ENCODE data around the gene PGF.
"Not testable (repeated sequence)": the region's sequence is repeated elsewhere in the genome, so short reads cannot be mapped to it uniquely, and the experiment has no call there.

The PGF gene

GRCh38 chr14:74955229-74956026 lies at the start of gene PGF:
Gene PGF, minus strand, starts transcription at chr14:74955597. Its CDS starts 355 bp downstream, at chr14:74955242.
- DNase-seq: peak; percentile 68

DNA sequence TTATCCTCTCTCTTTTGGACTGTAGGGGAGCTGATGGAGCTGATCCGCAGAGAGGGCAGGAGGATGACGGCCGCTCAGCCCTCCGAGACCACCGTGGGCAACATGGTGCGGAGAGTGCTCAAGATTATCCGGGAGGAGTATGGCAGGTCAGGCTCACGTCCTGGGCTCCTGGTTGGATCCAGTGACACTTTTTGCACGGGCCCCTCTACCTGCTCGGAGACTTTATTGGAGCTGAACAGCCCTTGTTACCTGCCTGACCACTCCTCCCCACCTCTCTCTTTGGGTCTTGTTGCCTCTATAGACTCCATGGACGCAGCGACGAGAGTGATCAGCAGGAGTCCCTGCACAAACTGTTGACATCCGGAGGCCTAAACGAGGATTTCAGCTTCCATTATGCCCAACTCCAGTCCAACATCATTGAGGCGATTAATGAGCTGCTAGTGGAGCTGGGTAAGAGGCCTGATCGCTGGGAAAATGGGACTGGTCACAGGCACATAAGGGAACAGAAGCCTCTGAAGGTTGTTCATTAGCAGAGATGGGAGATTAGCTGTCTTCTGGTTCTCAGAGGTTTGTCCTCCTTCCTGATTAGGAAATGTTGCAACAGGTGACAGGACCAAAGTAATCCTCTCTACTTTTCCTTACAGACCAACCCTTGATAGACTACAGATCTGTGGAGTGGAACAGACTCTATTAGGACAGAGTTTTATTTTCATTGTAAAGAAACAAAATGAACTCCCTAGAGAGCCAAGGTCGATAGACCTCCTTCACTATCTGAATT lies 48.0 kb upstream of the PGF start:
- no peak for DNase-seq

- peak; percentile 98 for DNase-seq
Observed at GRCh38 chr14:75002392-75003249, 47.2 kb upstream of the PGF start, which contains the start of gene EIF2B2. Gene EIF2B2, plus strand, starts transcription at chr14:75002921. Its CDS starts 70 bp downstream, at chr14:75002991.

GRCh38 chr14:75001899-75002298 lies 46.5 kb upstream of the PGF start:
- DNase-seq: no peak

- DNase-seq: no peak
Observed at GRCh38 chr14:75001261-75001660, 45.9 kb upstream of the PGF start.

- not testable (repeated sequence) for DNase-seq
Observed at GRCh38 chr14:74995781-74996180, 40.4 kb upstream of the PGF start.

DNA sequence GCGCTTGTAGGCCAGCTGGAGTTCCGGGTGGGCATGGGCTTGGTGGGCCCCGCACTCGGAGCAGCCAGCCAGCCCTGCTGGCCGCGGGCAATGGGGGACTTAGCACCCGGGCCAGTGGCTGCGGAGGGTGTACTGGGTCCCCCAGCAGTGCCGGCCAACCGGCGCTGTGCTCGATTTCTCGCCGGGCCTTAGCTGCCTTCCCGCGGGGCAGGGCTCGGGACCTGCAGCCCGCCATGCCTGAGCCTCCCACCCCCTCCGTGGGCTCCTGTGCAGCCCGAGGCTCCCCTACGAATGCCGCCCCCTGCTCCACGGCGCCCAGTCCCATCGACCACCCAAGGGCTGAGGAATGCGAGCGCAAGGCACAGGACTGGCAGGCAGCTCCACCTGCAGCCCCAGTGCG lies 38.8 kb upstream of the PGF start:
- DNase-seq: not testable (repeated sequence)

GRCh38 chr14:74988993-74989392 lies 33.6 kb upstream of the PGF start:
- no peak for DNase-seq

DNA sequence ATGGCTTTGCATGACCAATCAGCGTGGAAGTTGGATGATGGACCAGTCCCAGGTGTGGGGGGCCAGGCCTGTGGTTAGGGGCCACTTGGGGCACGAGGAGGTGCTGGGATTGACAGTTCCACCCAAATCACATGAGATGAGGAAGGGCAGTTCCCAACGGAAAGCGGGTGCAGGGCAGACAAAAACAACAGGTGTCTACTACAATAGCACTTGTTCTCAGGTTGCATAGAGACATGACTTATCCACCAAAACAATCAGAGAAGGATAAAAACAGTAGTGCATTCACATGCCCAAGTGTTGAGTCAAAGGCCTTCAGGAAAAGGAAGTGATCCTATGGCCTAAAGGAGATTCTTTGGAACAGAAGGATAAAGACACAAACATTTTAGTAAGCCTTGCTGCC lies 32.7 kb upstream of the PGF start:
- DNase-seq: no peak

DNA sequence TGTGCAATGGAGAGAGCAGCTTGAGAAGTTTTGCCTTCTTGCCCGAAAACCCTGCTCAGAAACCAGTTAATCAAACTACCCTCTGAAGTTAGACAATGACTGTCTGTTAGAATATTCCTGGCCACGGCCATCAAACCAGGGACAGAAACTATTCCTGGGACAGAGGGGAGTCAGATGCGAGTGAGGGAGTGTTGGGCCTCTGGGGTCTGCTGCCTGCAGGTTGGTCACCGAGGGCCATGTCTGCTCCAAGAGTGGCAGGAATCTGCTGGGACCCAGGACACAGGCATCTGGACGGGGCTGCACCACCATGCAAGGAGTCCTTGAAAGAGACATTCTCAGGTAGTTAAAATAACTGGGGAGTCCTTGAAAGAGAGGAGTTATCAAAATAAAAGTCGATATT lies 30.4 kb upstream of the PGF start:
- DNase-seq: no peak

- no peak for DNase-seq
Observed at GRCh38 chr14:74985028-74985310, 29.6 kb upstream of the PGF start.

GRCh38 chr14:74984236-74985027 lies 29.0 kb upstream of the PGF start:
- DNase-seq: no peak

GRCh38 chr14:74983343-74983742 lies 27.9 kb upstream of the PGF start:
- no peak for DNase-seq

GRCh38 chr14:74982661-74983060 lies 27.3 kb upstream of the PGF start:
- DNase-seq: no peak

DNA sequence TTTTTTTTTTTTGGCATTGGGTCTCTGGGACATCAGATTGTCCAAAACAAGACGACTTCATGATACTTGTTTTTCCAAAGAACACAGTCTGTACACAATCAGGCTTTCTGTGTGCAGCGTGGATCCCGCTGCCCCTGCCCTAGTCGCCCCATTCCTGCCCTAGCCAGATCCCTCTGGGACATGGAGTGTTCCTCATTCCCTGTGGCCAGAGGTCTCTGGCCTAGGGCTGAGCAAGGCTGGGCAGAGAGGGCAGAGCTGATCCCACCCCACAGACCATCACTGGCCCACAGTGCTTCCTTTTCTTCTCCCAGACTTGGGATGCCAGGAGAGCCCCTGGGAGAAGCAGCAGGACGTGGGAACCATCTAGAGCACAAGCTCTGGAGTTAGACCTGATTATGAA lies 26.4 kb upstream of the PGF start:
- DNase-seq: no peak

- DNase-seq: no peak
Observed at GRCh38 chr14:74981462-74981782, 26.0 kb upstream of the PGF start.

DNA sequence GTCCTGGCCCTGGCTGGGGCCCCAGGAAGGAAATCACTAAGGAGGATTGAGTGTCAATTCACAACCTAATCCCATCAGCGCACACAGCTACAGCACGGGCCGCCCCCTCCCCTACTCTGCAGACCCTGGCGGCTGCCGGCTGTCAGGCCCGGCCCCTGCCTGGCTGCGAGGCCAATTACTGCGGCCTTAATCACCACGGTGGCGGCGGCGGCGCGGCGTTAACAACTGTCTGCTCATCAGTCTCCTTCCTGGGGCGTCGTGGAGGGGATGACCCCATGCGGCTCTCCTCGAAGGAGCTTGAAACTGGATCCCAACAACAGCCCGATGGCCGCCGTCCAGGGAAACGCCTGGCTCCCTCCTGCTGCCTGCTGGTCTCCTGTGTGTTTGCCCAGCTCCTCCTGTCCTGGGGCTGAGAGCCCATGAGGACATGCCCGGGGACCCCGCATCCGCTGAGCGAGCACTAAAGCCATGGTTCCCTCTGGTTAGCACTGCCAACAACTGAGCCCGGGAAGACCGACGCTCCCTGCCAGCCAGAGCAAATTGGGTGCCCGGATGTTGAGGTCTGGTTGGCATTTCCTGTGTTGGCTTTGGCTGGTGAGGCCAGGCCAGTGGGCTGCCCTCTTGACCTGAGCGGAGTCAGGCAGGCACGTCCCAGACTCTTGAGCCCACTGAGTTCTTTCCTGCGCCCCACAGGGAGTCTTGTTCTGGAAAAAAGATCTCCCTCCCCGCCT lies 25.5 kb upstream of the PGF start:
- peak; percentile 89 for DNase-seq

DNA sequence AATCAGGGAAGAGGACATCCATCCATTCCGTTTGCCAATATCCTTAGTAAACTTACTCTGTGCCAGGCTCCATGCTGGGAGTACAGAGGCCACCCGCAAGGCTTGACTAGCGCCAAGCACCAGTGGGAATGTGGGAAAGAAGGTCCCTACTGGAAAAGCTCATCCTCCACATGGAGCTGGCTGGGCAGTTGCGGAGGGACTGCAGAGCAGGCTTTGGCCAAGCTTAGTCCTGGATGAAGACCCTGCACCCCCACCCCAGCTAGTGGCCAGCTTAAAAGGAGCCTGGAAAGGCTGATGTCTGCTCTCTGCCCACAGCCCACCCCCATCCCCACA lies 25.0 kb upstream of the PGF start:
- DNase-seq: no peak

DNA sequence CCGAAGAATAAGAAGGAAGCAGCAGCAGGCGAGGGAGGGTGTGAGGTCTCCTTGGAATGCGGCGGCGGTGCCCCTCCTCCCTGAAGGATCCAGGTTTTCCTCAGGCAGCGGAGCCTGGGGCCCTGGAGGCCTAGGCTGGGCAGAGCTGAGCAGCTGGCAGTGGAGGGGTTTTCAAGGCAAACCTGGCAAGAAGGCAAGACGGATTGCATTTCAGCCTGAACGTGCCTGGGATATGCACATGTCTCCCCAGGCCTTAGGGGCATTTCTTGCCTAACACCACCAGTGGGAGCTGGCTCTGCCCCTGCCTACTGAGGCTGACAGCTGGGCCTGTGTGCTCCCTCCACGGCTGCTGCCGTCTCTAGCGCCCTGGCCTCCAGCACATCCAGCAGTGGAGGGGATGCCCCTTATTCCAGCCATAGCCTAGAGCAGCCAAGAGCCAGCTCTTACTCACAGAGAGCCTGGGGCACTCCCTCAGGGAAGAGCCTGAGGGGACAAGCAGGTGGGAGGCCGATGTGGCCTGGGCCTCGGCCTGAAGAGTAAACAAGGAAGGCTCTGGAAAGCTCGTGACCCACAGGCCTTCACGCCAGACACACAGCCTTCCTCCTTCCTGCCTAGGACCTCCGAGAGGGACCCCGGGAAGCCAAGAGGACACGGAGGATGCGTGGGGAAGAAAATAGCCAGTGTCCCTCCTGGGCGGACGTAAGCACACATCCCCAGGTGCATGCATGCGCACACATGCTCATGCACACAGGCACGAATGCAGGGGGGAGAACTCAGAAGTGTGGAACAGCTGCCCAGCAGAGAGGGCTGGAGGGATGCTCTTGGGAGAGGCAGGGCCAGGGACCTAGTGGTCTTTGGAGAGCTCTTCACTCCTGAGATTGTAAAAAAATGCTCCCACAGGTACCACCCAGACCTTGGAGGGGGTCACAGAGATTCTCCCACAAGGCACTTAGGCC lies 24.3 kb upstream of the PGF start:
- peak; percentile 65 for DNase-seq

GRCh38 chr14:74979029-74979428 lies 23.6 kb upstream of the PGF start:
- no peak for DNase-seq

DNA sequence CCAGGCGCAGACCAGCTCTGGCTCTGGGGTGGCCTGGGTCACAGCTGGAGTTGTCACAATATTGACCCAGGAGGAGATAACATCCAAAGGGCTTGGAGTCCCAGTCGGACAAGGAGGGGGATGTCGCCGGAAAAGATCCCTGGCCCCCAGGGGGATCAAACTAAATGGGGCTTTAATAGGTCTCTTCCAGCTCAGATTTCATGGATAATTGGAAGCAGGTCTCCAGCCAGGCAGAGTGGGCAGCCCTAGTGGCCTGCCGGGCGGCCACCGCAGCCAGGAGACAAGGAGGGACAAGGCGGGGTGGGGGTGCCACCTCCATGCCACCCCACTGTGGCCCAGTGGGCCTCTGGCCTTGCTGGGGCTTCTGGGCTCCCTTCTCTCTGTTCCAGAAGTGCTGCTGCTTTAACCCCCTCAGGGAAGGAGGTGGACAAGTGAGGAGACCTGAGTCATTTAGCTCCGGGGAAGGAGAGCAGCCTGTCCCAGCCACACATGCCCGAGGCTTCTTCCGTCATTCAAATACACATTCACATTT lies 23.1 kb upstream of the PGF start:
- DNase-seq: peak; percentile 37

Data from retina (tissue), 1 donor.